Fibroblast of mammary gland (primary cell): Measurements from ENCODE around the gene LRFN4.
"Not testable (repeated sequence)": the region's sequence is repeated elsewhere in the genome, so short reads cannot be mapped to it uniquely, and the experiment has no call there.

Experiments used
- DNase-seq: peaks from one replicate; pipeline ENCODE4 v3.0.0-alpha.2; 2010; ENCODE audit warnings: low read depth
- H3K4me3 ChIP-seq: 2 replicates; pipeline ENCODE4 v1.5.1; 2011; ENCODE audit warnings: low read depth, mild to moderate bottlenecking, low read length, moderate library complexity; ENCODE audit not compliant: control insufficient read depth
- CTCF ChIP-seq: conservative IDR thresholded peaks from 2 replicates; pipeline ENCODE4 v1.5.1; 2011; ENCODE audit warnings: low read depth, low read length, inconsistent platforms; ENCODE audit not compliant: control insufficient read depth, insufficient read depth

LRFN4 gene

GRCh38 chr11:66820381-66820780 lies 36.5 kb upstream of the LRFN4 start:
- TF ChIP-seq CTCF: no peak
- no peak for DNase-seq
- H3K4me3 ChIP-seq: no peak overlapping the region

- no peak for DNase-seq
- no peak for TF ChIP-seq CTCF
Measured at GRCh38 chr11:66820901-66821300, 36.0 kb upstream of the LRFN4 start.

GRCh38 chr11:66823700-66824099 lies 33.2 kb upstream of the LRFN4 start:
- H3K4me3 ChIP-seq: no peak overlapping the region
- TF ChIP-seq CTCF: no peak
- DNase-seq: no peak

More at GRCh38 chr11:66820901-66821300, 36.0 kb upstream of the LRFN4 start:
- H3K4me3 ChIP-seq: no peak overlapping the region

- not testable (repeated sequence) for DNase-seq, H3K4me3 ChIP-seq
Measured at GRCh38 chr11:66824573-66824972, 32.3 kb upstream of the LRFN4 start.

- no peak overlapping the region for H3K4me3 ChIP-seq
- no peak for TF ChIP-seq CTCF
- no peak for DNase-seq
Measured at GRCh38 chr11:66834539-66834845, 22.4 kb upstream of the LRFN4 start.

- TF ChIP-seq CTCF: no peak
- DNase-seq: no peak
- no peak overlapping the region for H3K4me3 ChIP-seq
Measured at GRCh38 chr11:66834943-66835342, 21.9 kb upstream of the LRFN4 start.

GRCh38 chr11:66835768-66836405 lies 21.0 kb upstream of the LRFN4 start:
- no peak overlapping the region for H3K4me3 ChIP-seq
- no peak for TF ChIP-seq CTCF
- DNase-seq: peak; percentile 80
